HCT116 (cell line): ENCODE measurements around the gene SCN2B. TPM values are rescaled to one million over a fixed set of nuclear protein-coding genes. Genes with fewer than 3 reads are reported as not detected.

Source experiments
- ATAC-seq: fragments of 200-7000 bp; cut with Tn5 transposase; 2 replicates; pipeline ENCODE4 v1.9.1; 2020; ENCODE audit warnings: mild to moderate bottlenecking, moderate library complexity
- BruUV-seq: library from RNA; stranded (reverse); fragments of 400-500 nt; replicated peaks from 2 replicates; lab custom pipeline; 2021; lab: Mats Ljungman, UMichigan
- CTCF ChIA-PET: fragments of 300-600 bp; sonication (Branson Sonifier 250); formaldehyde crosslinking; loops from one replicate; lab custom pipeline; 2021; ENCODE audit warnings: antibody characterized with exemption; lab: Charles Lee
- POLR2A ChIA-PET: fragments of 300-600, 350-600 bp; sonication (Branson Sonifier 250); formaldehyde crosslinking; loops from one replicate; lab custom pipeline; 2021; ENCODE audit warnings: antibody characterized with exemption; lab: Charles Lee
- RAD21 ChIA-PET, 2 experiments: fragments of 300-600 bp; sonication (Branson Sonifier 250); formaldehyde crosslinking; loops; one replicate each; lab custom pipeline; 2023; ENCODE audit warnings: low total read pairs in 2 of 2; ENCODE audit not compliant: uncharacterized antibody in 2 of 2, unreplicated experiment in 2 of 2, low non-redundant PET in 1 of 2; lab: Charles Lee
- DNase-seq: peaks from one replicate; pipeline ENCODE4 v3.0.0-alpha.2; 2010; ENCODE audit warnings: low read depth, low spot score
- H2AFZ ChIP-seq: fragments of 200-600 bp; shearing (Covaris generic), sonication (generic); 2 replicates; pipeline ENCODE4 v1.6.1; 2017; ENCODE audit warnings: low read depth, mixed run types, mixed read lengths, antibody characterized with exemption, low read length; ENCODE audit not compliant: poor library complexity, severe bottlenecking
- H3K27ac ChIP-seq: 2 replicates; pipeline ENCODE4 v1.5.1; 2012; ENCODE audit warnings: low read depth, low read length
- H3K27me3 ChIP-seq: fragments of 200-600 bp; sonication (generic); 2 replicates; pipeline ENCODE4 v1.6.1; 2016; ENCODE audit warnings: mixed run types, low read length, mixed read lengths; ENCODE audit not compliant: insufficient read depth
- H3K36me3 ChIP-seq, 2 experiments: fragments of 200-500 bp in 1 of 2; fragments of 200-600 bp in 1 of 2; sonication (Bioruptor generic) in 1 of 2; sonication (generic) in 1 of 2; 2 replicates each; pipeline versions ENCODE4 v1.5.1 to v1.6.1; 2014 to 2016; ENCODE audit warnings: low read length in 2 of 2, inconsistent platforms in 1 of 2, mixed read lengths in 1 of 2, mixed run types in 1 of 2; ENCODE audit not compliant: insufficient read depth in 2 of 2, control insufficient read depth in 1 of 2
- H3K4me1 ChIP-seq, 2 experiments: fragments of 200-600 bp in 1 of 2; sonication (generic) in 1 of 2; 2 replicates each; pipeline versions ENCODE4 v1.5.1 to v1.6.1; 2012 to 2017; ENCODE audit warnings: low read length in 2 of 2, inconsistent platforms in 1 of 2, mild to moderate bottlenecking in 1 of 2, mixed read lengths in 1 of 2, mixed run types in 1 of 2, moderate library complexity in 1 of 2; ENCODE audit not compliant: insufficient read depth in 2 of 2, control insufficient read depth in 1 of 2
- H3K4me2 ChIP-seq: fragments of 200-600 bp; sonication (generic); 2 replicates; pipeline ENCODE4 v1.6.1; 2017; ENCODE audit warnings: mixed run types, low read length, mixed read lengths
- H3K4me3 ChIP-seq, 2 experiments: fragments of 200-600 bp in 1 of 2; sonication (generic) in 1 of 2; replicated peaks in 1 of 2; 2 replicates each; pipeline ENCODE4 v1.5.1; 2011 to 2016; ENCODE audit warnings: low read length in 2 of 2, control low read depth in 1 of 2, low read depth in 1 of 2, mild to moderate bottlenecking in 1 of 2, mixed read lengths in 1 of 2, mixed run types in 1 of 2
- H3K79me2 ChIP-seq: fragments of 200-600 bp; sonication (generic); 2 replicates; pipeline ENCODE4 v1.6.1; 2017; ENCODE audit warnings: mild to moderate bottlenecking, mixed run types, low read length, moderate library complexity, mixed read lengths; ENCODE audit not compliant: insufficient read depth
- H3K9ac ChIP-seq: fragments of 200-600 bp; sonication (generic); 2 replicates; pipeline ENCODE4 v1.6.1; 2016; ENCODE audit warnings: low read length, mixed read lengths
- H3K9me2 ChIP-seq: fragments of 200-600 bp; sonication (generic), shearing (Covaris generic); 2 replicates; pipeline ENCODE4 v1.6.1; 2017; ENCODE audit warnings: mixed run types, mild to moderate bottlenecking, moderate library complexity; ENCODE audit not compliant: insufficient read depth
- H3K9me3 ChIP-seq, 2 experiments: fragments of 200-500 bp in 1 of 2; fragments of 200-600 bp in 1 of 2; sonication (Bioruptor generic) in 1 of 2; sonication (generic) in 1 of 2; 2 replicates each; pipeline ENCODE4 v1.6.1; 2014 to 2017; ENCODE audit warnings: low read length in 2 of 2, mixed read lengths in 2 of 2, inconsistent platforms in 1 of 2, low read depth in 1 of 2, mild to moderate bottlenecking in 1 of 2, mixed run types in 1 of 2, moderate library complexity in 1 of 2; ENCODE audit not compliant: control insufficient read depth in 1 of 2, insufficient read depth in 1 of 2
- H4K20me1 ChIP-seq: fragments of 200-600 bp; sonication (generic), shearing (Covaris generic); 2 replicates; pipeline ENCODE4 v1.6.1; 2017; ENCODE audit warnings: mixed run types, mild to moderate bottlenecking, moderate library complexity; ENCODE audit not compliant: insufficient read depth
- CBX3 ChIP-seq: IDR thresholded peaks from 2 replicates; pipeline ENCODE4 v1.6.1; 2012; ENCODE audit warnings: low read depth
- EGR1 ChIP-seq: IDR thresholded peaks from 2 replicates; pipeline ENCODE4 v1.6.1; 2012; ENCODE audit warnings: low read depth
- EZH2 ChIP-seq: fragments of 200-600 bp; sonication (generic); IDR thresholded peaks from 2 replicates; pipeline ENCODE4 v1.6.1; 2017; ENCODE audit warnings: antibody characterized with exemption, mixed run types
- EZH2phosphoT487 ChIP-seq: fragments of 200-600 bp; IDR thresholded peaks from 2 replicates; pipeline ENCODE4 v1.6.1; 2018; ENCODE audit warnings: antibody characterized with exemption, borderline replicate concordance
- RAD21 ChIP-seq: IDR thresholded peaks from 2 replicates; pipeline ENCODE4 v1.6.1; 2012; ENCODE audit warnings: low read depth, mild to moderate bottlenecking
- TCF7L2 ChIP-seq: IDR thresholded peaks from 2 replicates; pipeline ENCODE4 v1.7.0; 2011; ENCODE audit warnings: borderline replicate concordance, inconsistent platforms; ENCODE audit not compliant: insufficient read depth, insufficient read length; ENCODE audit errors: extremely low read depth
- ZFX ChIP-seq: fragments of 450-650 bp; IDR thresholded peaks from 2 replicates; pipeline ENCODE4 v1.6.1; 2017
- intact Hi-C: fragments of 100-400 bp; cut with micrococcal nuclease; formaldehyde crosslinking; loops from 2 replicates; pipeline ENCODE4 v1.10.0; 2022
- total RNA-seq: library from RNA; stranded (reverse); gene quantifications from one replicate; pipeline ENCODE4 v1.2.1, GENCODE V29; 2021; ENCODE audit not compliant: unreplicated experiment
- TF ChIP-seq, protein P1 (sequence below): IDR thresholded peaks from 2 replicates; pipeline ENCODE4 v1.6.1; 2012

The SCN2B gene
- total RNA-seq, 1 experiment from 2014 or later = not detected

DNA sequence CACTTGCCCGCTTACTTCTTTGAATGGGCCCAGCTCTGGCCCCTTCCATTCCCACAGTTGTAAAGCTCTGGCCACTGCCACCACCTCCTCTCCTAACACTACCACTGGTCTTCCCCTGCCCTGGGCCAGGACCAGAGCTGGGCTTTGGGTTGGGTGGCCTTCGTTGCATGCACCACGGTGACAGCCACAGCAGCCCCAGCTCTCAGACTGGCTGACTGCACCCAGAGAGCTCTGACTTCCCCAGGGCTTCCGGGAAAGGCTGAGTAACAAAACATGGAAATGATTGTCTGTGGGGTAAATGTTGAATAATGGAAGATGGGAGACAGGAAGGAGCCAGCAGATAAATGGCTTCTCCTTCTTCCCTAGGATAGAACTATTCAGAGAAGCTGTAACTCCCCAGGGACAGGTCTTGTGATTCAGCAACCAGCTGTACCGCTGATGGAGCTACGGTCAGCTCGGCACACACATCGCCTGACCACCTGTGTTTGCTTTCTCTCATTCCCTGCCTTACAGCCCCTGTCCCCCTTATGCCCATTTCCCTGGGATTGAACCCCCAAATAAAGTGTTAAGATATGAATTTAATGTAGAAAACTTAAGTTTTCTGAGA lies 51.4 kb downstream of the SCN2B start:
- H4K20me1 ChIP-seq = no peaks in the 10 kb centered on the region
- RAD21 ChIA-PET = no interaction called here
- H3K9ac ChIP-seq = no peak overlapping the region
- H3K27ac ChIP-seq = no peak overlapping the region
- BruUV-seq = no TSS peak
- TF ChIP-seq, protein P1, sequence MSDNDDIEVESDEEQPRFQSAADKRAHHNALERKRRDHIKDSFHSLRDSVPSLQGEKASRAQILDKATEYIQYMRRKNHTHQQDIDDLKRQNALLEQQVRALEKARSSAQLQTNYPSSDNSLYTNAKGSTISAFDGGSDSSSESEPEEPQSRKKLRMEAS = no peak
- TF ChIP-seq EZH2 = no peak
- TF ChIP-seq CBX3 = no peak
- TF ChIP-seq, all 23 proteins: peak for 0
- POLR2A ChIA-PET = interaction anchor here (0.9 kb wide), 1 partner anchor 51 kb away, joined by 5 read pairs; no protein-coding TSS in a partner anchor
- no peaks in the 10 kb centered on the region for H3K9me2 ChIP-seq
- H3K9me3 ChIP-seq = no peaks in the 10 kb centered on the region
- H2AFZ ChIP-seq = no peak overlapping the region
- DNase-seq (no peak), ATAC-seq (no peak)
- H3K27me3 ChIP-seq = no peaks in the 10 kb centered on the region
- intact Hi-C loops = no loop called here
- H3K4me3 ChIP-seq = no peak overlapping the region
- H3K4me1 ChIP-seq = peaks cover 0 to 6% of the 10 kb centered on the region in 2 experiments; a peak in 1 of 4 replicates
- no peaks in the 10 kb centered on the region for H3K36me3 ChIP-seq
- CTCF ChIA-PET = interaction anchor here (0.6 kb wide), 1 partner anchor 141 kb away, joined by 3 read pairs; no protein-coding TSS in a partner anchor
- no peaks in the 10 kb centered on the region for H3K79me2 ChIP-seq
- H3K4me2 ChIP-seq = no peak overlapping the region

DNA sequence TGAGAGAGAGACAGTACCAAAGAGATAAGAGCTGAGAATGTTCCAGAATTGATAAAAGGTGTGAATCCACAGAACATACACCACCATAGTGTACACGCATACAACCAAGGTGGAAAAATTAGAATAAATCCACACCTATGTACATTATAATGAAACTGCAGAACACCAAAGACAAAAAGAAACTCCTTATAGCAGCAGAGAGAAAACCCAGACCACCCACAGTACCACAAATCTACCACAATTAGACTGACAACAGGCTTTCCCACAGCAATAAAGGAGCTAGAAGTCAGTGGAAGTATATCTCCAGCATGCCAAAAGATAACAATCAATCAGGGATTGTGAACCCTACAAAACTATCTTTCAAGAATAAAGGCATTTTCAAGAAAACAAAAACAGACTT lies 55.6 kb downstream of the SCN2B start:
- Histone ChIP-seq H2AFZ (no peak overlapping the region), H3K4me1 (no peaks in the 10 kb centered on the region), H3K9ac (no peak overlapping the region), H4K20me1 (no peaks in the 10 kb centered on the region), H3K4me2 (no peak overlapping the region), H3K9me3 (no peaks in the 10 kb centered on the region), H3K79me2 (no peaks in the 10 kb centered on the region), H3K36me3 (no peaks in the 10 kb centered on the region), H3K9me2 (no peaks in the 10 kb centered on the region), H3K27ac (no peak overlapping the region), H3K4me3 (no peak overlapping the region), H3K27me3 (no peaks in the 10 kb centered on the region)
- no TSS peak for BruUV-seq
- DNase-seq = no peak
- CTCF ChIA-PET = no interaction called here
- POLR2A ChIA-PET = no interaction called here
- TF ChIP-seq EZH2phosphoT487 (no peak), CBX3 (no peak), TCF7L2 (no peak), EGR1 (no peak), RAD21 (no peak), ZFX (no peak)
- intact Hi-C loops = no loop called here
- ATAC-seq = no peak
- RAD21 ChIA-PET = no interaction called here
